Ecto neural progenitor cell (in vitro differentiated cells): ENCODE data around the gene SEMA3C.
A peak's percentile ranks its signal among the peaks of the same experiment; 100 is the strongest.
"Not testable (repeated sequence)": the region's sequence is repeated elsewhere in the genome, so short reads cannot be mapped to it uniquely, and the experiment has no call there.

Experiments used
- DNase-seq: peaks from one replicate; pipeline ENCODE4 v3.0.0-alpha.2; 2018; ENCODE audit warnings: low spot score

SEMA3C gene

DNA sequence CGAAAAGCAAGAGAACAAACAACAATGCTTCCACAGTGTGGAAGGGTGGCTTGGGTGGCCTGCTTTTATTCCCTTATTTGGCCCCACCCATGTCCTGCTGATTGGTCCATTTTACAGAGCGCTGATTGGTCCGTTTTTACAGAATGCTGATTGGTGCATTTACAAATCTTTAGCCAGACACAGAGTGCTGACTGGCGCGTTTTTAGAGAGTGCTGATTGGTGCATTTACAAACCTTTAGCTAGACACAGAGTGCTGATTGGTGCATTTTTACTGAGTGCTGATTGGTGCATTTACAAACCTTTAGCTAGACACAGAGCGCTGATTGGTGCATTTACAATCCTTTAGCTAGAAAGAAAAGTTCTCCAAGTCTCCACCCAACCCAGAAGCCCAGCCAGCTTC lies 8.1 kb upstream of the SEMA3C start:
- not testable (repeated sequence) for DNase-seq

DNA sequence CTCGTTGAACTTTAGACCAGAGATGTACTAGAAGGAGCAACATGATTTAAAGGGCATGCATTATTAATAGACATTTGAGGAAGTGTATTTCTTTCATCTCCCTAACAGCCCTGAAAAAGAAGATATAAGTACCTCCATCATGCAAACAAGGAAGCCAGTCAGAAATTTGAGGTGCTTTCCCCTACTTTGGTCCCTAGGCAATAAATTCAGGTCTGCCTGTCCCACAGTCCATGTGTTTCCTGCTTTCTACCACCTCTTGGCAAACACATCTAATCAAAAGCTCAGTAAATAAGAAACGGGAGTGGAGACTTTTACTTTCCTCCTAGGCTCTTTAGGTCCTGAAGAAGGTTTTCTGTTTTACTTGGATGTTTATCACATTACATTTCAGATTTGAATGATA lies 5.2 kb upstream of the SEMA3C start:
- no peak for DNase-seq

DNA sequence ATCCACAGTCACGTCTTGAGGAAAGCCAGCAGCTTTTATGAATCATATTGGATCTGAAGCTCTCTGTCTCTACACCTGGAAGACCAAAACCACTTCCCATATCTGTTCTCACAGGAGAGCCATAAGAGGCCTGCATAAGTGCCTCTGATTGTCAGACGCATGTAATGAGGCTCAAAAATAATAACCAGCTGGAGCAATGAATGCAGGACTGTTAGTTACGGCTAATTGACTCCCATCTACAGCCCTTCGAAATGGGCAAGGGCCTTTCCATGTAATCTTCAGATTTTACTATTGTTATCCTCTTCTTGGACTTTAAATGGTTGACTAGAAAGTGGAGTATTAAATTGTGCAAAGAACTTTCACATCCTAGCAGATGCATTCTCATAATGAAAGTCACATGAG lies 4.4 kb upstream of the SEMA3C start:
- no peak for DNase-seq

DNA sequence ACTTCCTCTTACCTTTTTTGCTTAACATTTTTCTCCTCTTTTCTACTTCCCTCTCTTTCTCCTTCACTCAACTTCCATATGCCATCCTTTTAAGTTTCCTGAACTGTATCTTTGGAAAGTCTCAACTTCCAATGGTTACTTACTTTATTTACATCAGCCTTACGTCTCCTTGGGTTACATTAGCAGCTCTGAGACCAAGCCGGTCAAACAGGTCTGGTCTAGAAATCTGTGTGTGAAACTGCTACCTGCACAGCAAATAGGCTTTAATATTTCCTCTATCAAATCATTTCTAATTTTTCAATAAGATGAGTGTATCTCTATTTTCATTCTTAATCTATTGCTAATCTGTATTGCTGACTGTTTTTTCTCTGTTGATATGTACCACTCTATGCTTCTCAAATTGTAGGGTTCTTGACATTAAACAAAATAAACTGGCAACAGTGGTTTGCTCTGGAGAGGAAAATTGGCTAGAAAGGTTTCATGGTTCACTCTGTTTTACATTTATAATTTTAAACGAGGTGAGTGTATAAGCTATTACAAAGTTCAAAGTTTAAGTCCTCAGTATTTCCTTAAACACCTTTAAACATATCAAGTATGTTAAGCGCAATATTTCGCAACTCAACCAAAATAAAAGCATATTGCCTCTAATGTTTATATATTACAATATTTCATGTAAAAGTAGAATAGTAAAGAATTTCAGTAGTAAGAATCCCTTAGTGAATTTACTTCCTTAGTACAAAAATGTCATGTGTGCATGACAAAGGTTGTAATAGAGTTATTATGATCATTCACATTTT lies 3.6 kb upstream of the SEMA3C start:
- DNase-seq = no peak

DNA sequence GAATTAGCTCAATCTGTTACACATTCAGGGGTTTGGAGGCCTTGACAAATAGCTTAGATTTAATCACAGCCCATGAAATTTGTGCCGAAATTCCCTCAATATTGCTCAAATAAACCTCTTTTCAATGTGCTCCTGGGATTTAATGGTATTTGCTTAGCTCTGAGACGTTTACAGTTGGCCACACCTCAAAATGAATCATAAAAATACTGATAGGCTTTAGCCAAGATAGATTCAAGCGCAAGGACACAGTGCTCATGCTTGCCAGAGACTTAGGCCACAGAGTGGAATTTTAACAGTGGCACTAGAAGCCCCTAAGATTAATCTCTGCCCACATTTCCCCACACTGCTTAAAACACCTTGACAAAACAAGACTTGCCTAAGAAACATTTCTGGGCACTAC lies 2.3 kb upstream of the SEMA3C start:
- DNase-seq = no peak

DNA sequence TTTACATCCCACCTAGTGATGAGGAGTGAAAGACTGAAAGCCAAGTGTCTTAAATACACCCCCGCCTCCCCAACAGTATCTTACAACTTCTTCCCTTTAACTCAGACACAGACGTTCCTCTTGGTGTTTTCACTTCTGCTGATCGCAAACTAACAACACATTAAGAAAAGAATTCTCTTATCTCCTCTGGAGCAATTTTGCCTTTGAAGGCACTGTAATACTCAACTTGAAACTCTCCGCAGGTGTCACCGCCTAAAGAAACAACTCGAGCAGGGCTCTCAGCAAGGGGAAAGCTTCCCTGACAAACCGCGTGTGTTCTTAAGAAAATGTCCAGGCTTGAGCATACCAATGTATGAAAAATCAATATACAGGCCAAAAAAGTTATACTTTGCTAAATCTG lies 452 bp downstream of the SEMA3C start:
- peak; percentile 48 for DNase-seq

DNA sequence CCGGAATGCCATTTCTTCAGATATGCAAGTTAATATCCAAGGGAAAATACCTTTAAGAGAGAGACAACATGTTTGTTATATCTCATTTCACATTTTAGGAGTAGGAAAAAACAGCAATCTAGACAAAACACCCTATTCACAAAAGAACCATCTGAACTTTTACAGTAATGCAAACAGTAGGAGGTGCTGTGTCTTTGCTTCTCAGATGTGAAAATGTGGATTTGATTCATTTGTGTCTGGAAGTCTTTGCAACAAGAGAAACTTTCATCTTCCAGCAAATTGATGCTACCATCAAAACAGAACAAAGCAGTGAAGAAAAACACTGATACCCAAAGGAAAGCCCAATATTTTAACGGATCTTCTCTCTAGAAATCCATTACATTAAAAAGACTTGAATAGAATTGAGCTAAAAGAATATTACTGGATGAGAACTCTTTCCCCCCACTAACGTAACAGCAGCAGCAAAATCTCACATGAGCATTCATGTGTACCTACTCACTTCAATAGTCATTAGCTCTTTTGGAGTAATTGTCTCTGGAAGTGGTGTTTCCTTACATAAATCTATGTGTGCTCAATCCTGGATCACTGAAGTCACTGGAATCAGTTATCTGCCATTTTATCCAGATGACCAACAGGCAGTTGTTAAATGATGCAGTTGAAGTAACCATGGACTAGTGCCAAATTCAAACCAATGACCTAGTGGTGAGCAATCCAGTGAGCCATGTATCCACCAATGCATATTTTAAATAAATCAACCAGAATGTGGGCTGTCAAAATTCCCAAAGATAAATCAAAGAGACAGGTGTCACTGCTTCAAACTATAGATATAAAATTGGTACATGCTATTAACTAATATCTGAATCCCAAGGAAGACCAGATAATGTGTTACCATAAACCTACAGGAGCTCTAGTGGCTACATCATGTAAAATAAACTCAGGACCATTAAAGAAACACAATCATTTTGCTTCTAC lies 1.8 kb downstream of the SEMA3C start:
- no peak for DNase-seq

DNA sequence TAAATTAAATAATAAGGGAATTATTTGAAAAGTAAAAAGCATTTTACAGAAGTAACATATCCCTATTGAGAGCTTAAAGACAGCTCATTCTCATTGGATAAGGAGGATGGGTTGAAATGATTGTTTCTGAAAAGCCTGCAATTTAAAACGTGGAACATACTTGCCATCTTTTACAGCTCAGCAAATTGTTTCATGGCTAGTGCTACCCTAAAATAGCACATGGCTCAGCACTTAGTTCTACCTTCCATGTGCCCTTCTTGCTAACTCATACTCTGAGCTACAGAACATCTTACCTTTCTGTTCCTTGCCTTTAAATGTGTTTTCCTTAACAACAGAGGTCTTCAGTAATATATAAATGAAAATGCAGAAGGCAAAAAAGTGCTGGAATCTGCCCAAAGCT lies 8.6 kb downstream of the SEMA3C start:
- no peak for DNase-seq

DNA sequence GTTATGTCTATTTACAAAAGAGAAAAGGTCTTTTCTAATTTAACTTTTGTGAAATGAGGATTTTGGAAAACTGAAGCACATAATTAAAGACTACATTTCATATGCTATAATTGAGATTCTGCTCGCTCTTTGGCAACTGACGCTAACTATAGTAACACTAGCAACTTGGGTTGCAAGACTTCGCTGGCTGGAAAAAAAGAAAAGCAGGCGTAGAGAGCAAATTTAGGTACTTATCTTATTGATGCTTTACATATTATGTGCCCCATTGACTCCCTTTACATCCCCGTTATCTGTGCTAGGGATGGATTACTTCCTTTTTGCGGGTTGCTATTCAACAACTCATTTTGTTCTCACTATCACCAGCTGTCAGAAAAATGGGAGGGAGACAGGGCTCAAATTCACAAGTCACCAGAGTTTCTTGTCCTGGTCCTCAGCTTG lies 10.5 kb downstream of the SEMA3C start:
- no peak for DNase-seq

DNA sequence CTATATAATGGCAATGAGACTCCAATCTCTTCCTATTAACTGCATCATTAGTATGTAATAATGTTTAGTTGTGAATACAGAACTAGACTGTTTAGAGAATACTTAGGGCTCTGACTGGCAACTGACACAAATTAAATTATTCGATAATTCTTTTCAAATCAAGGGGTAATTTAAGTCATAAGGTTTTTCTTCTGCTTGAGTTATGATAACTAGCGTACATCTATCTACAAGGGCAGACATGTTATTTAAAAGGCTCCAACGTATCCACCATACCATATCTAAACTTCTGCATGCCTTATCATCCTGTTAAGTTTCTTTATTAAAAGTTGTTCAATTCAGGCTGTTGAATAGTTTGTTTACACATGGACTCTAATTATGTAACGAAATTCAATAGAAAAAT lies 11.2 kb downstream of the SEMA3C start:
- no peak for DNase-seq

DNA sequence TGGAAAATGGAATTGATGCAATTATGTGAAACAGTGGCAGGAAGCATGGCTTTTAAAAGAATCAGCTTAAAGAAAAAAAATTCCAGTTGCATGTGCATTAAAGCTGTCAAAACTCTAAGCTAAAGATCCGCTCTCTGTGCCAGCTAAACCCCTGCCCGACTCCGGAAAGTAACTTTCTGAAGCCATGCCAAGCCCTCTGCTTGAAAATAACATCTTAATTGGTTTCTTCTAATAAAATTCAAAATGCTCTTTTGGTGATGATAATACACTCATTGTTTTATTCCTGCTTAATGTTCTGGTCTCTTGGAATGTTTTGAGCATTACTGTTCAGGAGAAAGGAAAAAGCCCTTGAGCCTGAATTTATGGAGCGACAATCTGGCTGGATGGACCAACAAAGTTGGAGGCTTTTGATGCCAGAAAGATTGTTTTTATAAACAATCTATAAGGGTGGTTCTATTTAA lies 11.7 kb downstream of the SEMA3C start:
- no peak for DNase-seq

DNA sequence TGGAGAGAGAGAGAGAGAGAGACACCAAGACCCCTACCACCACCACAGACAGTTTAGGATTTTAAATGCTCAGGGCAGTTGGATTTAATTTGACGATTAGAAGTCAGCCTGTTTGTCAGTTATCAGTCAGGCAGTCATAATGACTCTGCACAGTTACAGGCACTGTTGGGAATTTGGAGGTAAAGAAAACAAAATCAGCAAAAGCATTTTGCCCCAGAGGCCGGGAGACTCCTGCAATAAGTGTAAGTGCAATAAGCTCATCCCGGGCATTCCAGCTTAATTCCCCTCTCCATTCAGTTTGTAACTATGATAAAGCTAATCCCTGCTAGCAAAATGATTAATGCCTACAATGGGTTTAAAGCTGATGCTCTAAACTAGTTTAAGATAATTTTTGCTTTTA lies 13.5 kb downstream of the SEMA3C start:
- DNase-seq = no peak

DNA sequence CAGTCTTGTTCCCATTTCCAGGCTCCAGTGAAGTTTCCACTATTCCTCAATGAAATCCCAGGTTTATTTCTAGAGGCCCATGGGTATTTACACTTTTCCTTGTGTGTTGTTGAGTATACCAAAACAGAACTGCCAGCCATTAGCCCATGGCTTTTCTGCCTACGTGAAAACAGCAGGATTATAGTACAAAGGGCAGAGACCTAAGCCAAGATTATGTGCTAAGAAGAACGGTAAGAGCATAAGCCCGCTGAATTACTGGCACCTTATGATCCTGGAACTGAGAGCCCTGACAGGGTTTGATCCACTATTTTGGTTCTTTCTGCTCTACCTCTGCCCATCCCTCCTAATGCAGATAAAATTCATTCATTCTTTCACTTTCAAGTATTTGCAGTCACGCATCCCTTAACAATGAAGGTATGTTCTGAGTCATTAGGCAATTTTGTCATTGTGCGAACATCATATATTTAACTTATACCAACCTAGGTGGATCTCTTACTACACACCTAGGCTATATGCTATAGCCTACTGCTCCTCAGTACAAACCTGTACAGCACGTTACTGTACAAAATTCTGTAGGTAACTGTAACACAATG lies 16.0 kb downstream of the SEMA3C start:
- DNase-seq = no peak

DNA sequence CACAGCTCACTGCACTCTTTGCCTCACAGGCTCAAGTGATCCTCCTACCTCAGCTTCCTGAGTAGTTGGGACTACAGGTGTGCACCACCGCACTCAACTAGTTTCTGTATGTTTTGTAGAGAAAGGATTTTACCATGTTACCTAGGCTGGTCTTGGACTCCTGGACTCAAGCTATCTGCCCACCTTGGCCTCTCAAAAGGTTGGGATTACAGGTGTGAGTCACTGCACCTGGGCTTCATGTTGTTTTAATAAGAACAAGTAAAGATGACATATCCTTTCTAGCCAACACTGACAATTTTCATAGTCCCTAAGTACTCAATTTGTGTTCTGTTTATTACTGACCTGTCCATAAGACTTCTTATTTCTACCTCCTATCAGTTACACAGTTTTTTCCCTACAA lies 16.8 kb downstream of the SEMA3C start:
- no peak for DNase-seq

DNA sequence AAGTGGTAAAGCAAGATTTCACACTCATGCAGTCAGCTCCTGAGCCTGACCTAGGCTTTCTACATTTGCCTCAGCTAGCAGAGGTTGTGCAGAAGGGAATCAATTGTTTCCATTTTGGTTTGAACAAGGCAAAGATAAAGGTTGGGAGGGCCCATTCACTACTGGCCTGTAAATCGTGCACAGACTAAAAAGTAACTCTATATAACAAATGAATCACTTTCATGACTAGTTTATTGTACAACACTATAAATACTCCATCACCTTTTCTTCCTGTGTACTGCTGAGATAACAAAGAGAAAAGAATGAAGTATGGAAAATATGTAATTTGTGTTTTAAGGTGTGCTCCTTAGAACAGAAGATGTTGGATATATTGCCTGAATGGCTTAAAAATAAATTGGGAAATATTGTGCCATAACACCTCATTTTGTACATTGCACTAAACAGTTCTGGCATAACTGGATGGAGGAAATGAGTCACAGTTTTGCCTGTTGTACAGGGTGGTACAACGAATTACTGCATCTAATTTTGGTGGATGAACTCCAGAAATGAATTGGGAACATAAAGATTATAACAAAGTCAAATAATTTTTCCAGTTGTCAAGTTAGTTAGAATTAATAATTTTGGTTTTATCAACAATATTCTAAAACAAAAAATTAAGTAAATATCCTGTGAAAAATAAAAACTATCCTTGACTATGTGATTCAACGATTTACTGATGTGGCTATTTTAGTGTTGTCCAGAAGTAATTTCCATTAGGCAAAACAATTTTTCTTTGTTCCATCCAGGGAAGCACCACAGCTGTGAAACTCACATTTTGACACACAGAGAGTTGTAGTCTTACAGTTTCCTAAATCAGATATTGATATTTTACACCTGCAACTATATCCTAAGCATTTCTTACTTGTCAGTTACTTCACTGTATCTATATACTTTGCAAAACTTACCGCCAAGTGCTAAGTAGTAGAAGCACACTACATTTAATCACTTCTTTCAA lies 18.0 kb downstream of the SEMA3C start:
- no peak for DNase-seq

DNA sequence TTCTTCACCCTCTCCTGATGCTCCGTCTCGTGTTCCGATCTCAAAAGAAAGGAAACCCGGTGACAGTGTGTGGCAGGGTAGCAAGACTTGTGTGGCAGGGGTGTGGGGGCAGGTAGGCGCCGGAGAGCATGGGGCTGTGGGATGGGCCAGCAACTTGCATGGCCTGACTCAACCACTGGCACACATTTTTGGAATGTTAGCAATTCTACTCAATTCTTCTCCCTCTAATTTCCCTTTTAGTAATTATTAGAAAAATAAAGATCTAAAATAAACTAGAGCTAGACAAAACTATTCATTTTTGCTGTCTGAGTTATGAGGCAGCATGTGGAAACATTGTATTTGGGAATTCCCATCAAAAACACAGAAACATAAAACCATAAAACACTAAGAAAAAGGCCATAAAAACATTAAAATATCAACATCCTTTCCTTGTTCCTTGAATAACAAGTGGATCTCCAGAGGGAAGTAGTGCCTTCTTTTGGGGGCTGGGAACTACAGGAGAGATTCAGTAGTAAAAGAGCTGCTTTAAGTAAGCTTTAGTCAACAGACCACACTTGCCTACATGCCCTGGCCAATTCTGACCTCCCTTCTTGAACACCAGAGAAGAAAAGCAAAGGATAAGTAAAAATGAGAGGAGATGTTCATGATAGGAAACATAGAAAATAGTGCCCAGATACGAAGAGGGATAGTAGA lies 21.8 kb downstream of the SEMA3C start:
- DNase-seq = no peak

DNA sequence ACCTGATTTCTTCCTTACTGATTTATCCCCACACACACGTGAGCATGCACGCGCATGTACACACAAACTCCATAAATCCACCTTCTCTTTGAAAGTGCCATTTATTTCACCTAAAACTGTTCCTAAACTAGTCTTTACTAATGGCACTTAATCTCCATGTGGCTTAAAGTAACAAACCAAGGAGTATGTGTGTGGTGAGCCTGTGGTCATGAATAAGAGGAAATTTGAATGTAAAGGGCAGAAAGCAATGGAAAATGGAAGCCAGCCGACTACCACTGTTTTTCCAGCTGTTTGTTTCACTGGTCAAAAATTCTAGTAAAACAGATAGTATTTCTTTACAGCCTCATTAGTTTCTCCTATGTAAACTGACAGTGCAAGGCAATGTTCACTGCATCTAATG lies 23.8 kb downstream of the SEMA3C start:
- no peak for DNase-seq

DNA sequence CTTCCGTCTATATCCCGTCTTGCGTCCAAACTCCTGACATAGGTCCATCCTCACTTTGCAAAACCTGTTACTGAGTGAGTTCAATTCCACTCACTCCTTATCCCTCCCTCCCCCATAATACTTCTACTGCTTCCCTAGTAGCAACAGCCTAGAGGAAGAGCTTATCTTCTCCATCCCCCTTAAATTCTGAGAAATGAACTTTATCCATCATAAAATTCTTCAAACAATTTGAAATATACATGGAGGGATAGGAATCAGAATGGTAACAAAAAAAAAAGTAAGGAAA lies 27.6 kb downstream of the SEMA3C start:
- no peak for DNase-seq

DNA sequence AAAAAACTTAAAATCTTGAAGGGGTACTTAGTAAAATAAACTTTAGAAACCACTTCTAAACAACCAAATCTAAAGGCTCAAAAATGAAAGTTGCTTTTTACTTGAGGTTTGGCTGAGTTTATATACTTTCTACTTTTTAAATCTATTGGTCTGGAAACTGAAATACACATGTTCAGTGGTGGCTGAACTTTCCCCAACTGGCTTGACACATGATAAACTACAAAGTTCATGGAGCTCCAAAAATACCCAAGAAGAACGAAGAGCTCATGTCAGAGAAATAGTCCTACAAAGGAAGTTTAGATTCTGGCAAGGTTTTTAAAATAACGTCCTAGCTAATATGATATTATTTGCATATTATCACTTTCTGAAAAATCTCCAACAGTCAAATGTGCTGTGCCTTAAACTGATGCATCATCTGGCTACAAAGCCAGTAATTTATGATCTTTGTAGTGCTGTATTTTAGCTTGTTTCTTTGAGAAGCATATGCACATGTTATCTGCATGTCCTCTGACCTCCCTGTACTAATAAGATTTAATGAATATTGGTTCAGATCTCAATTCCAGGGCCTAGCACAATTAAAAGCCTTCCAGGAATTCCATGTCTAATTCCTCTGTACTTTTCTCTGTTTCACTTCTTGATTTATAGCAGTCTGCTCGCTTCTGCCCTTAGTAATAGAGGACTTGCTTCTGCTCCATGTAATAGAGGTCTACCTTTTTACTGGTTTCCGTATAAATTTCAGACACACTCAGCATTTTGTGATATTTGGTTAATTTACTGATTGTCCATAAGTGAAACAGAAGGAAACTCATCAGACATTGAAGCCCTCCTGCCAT lies 28.2 kb downstream of the SEMA3C start:
- no peak for DNase-seq

DNA sequence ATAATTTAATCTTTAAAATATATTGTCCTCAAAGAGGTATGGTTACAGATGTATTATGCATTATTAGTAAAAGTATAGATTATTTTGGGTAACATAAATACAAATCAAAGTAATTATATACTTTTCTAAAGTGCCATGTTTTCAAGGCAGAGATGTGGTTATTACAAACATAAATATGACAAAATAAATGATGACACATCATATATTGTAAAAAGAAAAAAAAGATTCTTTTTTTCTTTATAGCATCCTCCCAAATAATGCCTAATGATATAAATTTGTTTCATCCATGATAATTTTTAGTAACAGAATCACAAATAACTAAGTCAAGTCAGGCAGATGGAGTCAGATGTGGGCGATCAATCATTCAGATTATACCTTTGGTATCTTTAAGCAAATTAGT lies 29.3 kb downstream of the SEMA3C start:
- no peak for DNase-seq
